BE2C (cell line): ENCODE results near the gene CMC1. TPM values are rescaled to one million over a fixed set of nuclear protein-coding genes. Genes with fewer than 3 reads are reported as not detected.
"Not testable (repeated sequence)": the region's sequence is repeated elsewhere in the genome, so short reads cannot be mapped to it uniquely, and the experiment has no call there.

Experiments used
- DNase-seq: peaks from one replicate; pipeline ENCODE4 v3.0.0-alpha.2; 2020
- H3K27me3 ChIP-seq: fragments of 250-450 bp; sonication (Bioruptor Pico); 2 replicates; pipeline ENCODE4 v1.5.1; 2020; ENCODE audit warnings: mild to moderate bottlenecking
- H3K36me3 ChIP-seq: fragments of 250-450 bp; sonication (Bioruptor Pico); 2 replicates; pipeline ENCODE4 v1.5.1; 2020; ENCODE audit warnings: mild to moderate bottlenecking
- H3K4me1 ChIP-seq: fragments of 250-450 bp; sonication (Bioruptor Pico); 2 replicates; pipeline ENCODE4 v1.5.1; 2020
- H3K4me3 ChIP-seq: 2 replicates; pipeline ENCODE4 v1.5.1; 2011; ENCODE audit warnings: low read depth, low read length
- H3K9me3 ChIP-seq: fragments of 250-450 bp; sonication (Bioruptor Pico); 2 replicates; pipeline ENCODE4 v1.5.1; 2020
- CTCF ChIP-seq: IDR thresholded peaks from 2 replicates; pipeline ENCODE4 v1.5.1; 2012; ENCODE audit warnings: mild to moderate bottlenecking, low read depth, low read length
- polyA plus RNA-seq: library from polyadenylated mRNA; unstranded; fragments of >200 nt; gene quantifications from one replicate; pipeline ENCODE4 v1.2.1, GENCODE V29; 2012; ENCODE audit warnings: low read depth, missing spikeins; ENCODE audit not compliant: insufficient read length, insufficient read depth

The CMC1 gene
- polyA plus RNA-seq: 6.2 TPM

- no peaks in the 10 kb centered on the region for H3K27me3 ChIP-seq
- H3K4me3 ChIP-seq: peak within 1 kb of the TSS; percentile 77
- DNase-seq: peak; percentile 94
- H3K36me3 ChIP-seq: no peaks in the 10 kb centered on the region
- TF ChIP-seq CTCF: no peak
- no peaks in the 10 kb centered on the region for H3K9me3 ChIP-seq
- no peaks in the 10 kb centered on the region for H3K4me1 ChIP-seq
These were observed at the start of gene CMC1 for GRCh38 chr3:28241221-28242160. Gene CMC1, plus strand, starts transcription at chr3:28241619. Its CDS starts 175 bp downstream, at chr3:28241794.

- DNase-seq: no peak
- Histone ChIP-seq H3K4me1 (no peaks in the 10 kb centered on the region), H3K9me3 (no peaks in the 10 kb centered on the region), H3K4me3 (no peak overlapping the region), H3K36me3 (no peaks in the 10 kb centered on the region), H3K27me3 (no peaks in the 10 kb centered on the region)
- no peak for TF ChIP-seq CTCF
These were observed 43.3 kb upstream of the CMC1 start for GRCh38 chr3:28198161-28198560.

- Histone ChIP-seq H3K27me3 (no peaks in the 10 kb centered on the region), H3K36me3 (no peaks in the 10 kb centered on the region), H3K4me1 (no peaks in the 10 kb centered on the region), H3K9me3 (no peaks in the 10 kb centered on the region), H3K4me3 (no peak overlapping the region)
- DNase-seq: no peak
- TF ChIP-seq CTCF: no peak
These were observed 42.4 kb upstream of the CMC1 start for GRCh38 chr3:28198974-28199373.

- not testable (repeated sequence) for H3K4me1 ChIP-seq, DNase-seq, H3K36me3 ChIP-seq, H3K27me3 ChIP-seq, H3K9me3 ChIP-seq, H3K4me3 ChIP-seq
These were observed 41.8 kb upstream of the CMC1 start for GRCh38 chr3:28199643-28200042.

- not testable (repeated sequence) for H3K4me1 ChIP-seq, H3K36me3 ChIP-seq, H3K9me3 ChIP-seq, H3K27me3 ChIP-seq, DNase-seq, H3K4me3 ChIP-seq
These were observed 41.0 kb upstream of the CMC1 start for GRCh38 chr3:28200366-28200848.

GRCh38 chr3:28206479-28206878 lies 34.9 kb upstream of the CMC1 start:
- Histone ChIP-seq H3K4me1 (no peaks in the 10 kb centered on the region), H3K4me3 (no peak overlapping the region), H3K9me3 (no peaks in the 10 kb centered on the region), H3K36me3 (no peaks in the 10 kb centered on the region), H3K27me3 (no peaks in the 10 kb centered on the region)
- DNase-seq: no peak
- TF ChIP-seq CTCF: no peak
